Vagina (tissue), 2 donors: ENCODE data around the gene PROZ. TPM values are rescaled to one million over a fixed set of nuclear protein-coding genes. Genes with fewer than 3 reads are reported as not detected.

Experiments
- DNase-seq, 2 donors: peaks; one replicate each; pipeline ENCODE4 v3.0.0-alpha.2; 2017; ENCODE audit errors: extremely low spot score in 2 of 2
- H3K27ac ChIP-seq: fragments of 200-600 bp; sonication (generic); one replicate; pipeline ENCODE4 v1.5.1; 2019
- H3K27me3 ChIP-seq: fragments of 200-600 bp; sonication (generic); one replicate; pipeline ENCODE4 v1.5.1; 2019
- H3K36me3 ChIP-seq, 2 donors: fragments of 200-600 bp; sonication (generic); one replicate each; pipeline ENCODE4 v1.5.1; 2017 to 2019
- H3K4me1 ChIP-seq: fragments of 200-600 bp; sonication (generic); one replicate; pipeline ENCODE4 v1.5.1; 2019
- H3K4me3 ChIP-seq, 2 donors: fragments of 200-600 bp; sonication (generic); 1 replicate in 1 of 2; 2 replicates in 1 of 2; pipeline ENCODE4 v1.5.1; 2016 to 2019
- H3K9me3 ChIP-seq: fragments of 200-600 bp; sonication (generic); one replicate; pipeline ENCODE4 v1.5.1; 2019
- CTCF ChIP-seq, 3 experiments: fragments of 450-650 bp in 2 of 3; fragments of 200-600 bp in 1 of 3; sonication (generic) in 1 of 3; IDR thresholded peaks; one replicate each; pipeline ENCODE4 v1.5.1; 2017 to 2019; ENCODE audit warnings: antibody characterized with exemption in 3 of 3, mild to moderate bottlenecking in 2 of 3, moderate library complexity in 2 of 3
- POLR2A ChIP-seq, 2 donors: fragments of 450-650 bp; IDR thresholded peaks; one replicate each; pipeline ENCODE4 v1.6.1; 2017; ENCODE audit warnings: antibody characterized with exemption in 2 of 2, mild to moderate bottlenecking in 2 of 2, moderate library complexity in 2 of 2
- POLR2AphosphoS5 ChIP-seq, 2 donors: sonication (generic); formaldehyde crosslinking; IDR thresholded peaks; one replicate each; pipeline ENCODE4 v1.9.0; 2017; ENCODE audit warnings: antibody characterized with exemption in 2 of 2, mild to moderate bottlenecking in 2 of 2, low read depth in 1 of 2; ENCODE audit not compliant: insufficient read depth in 1 of 2
- intact Hi-C: fragments of 100-400 bp; cut with DNase I; formaldehyde crosslinking; loops from one replicate; pipeline ENCODE4 v1.15.1; 2023
- total RNA-seq: library from RNA; depleted of rRNA; stranded (reverse); fragments of >200 nt; gene quantifications from one replicate; pipeline ENCODE4 v1.2.3, GENCODE V29; 2016

PROZ gene
- total RNA-seq, 1 donor from 2014 or later: not detected

- H3K27me3 ChIP-seq: no peaks in the 10 kb centered on the region
- H3K27ac ChIP-seq: no peak overlapping the region
- no peak for DNase-seq
- H3K36me3 ChIP-seq: peaks cover 0 to 8% of the 10 kb centered on the region in 2 donors
- H3K4me1 ChIP-seq: no peaks in the 10 kb centered on the region
- TF ChIP-seq CTCF (IDR thresholded peaks at IDR 0.05): no peak
- no peak for TF ChIP-seq POLR2AphosphoS5 (IDR thresholded peaks at IDR 0.05; ENCODE audit: insufficient read depth in 1 of 2, low read depth in 1 of 2)
- no peak for TF ChIP-seq POLR2A (IDR thresholded peaks at IDR 0.05)
- no peak overlapping the region for H3K4me3 ChIP-seq
- intact Hi-C loops: no loop called here
- no peaks in the 10 kb centered on the region for H3K9me3 ChIP-seq
Observed at GRCh38 chr13:113168211-113168610, 9.8 kb downstream of the PROZ start.

GRCh38 chr13:113169277-113170272 lies 11.1 kb downstream of the PROZ start:
- Histone ChIP-seq H3K4me3 (no peak overlapping the region), H3K4me1 (no peaks in the 10 kb centered on the region), H3K27ac (no peak overlapping the region), H3K27me3 (no peaks in the 10 kb centered on the region), H3K36me3 (peaks cover 0 to 8% of the 10 kb centered on the region in 2 donors), H3K9me3 (no peaks in the 10 kb centered on the region)
- no peak for DNase-seq
- no peak for TF ChIP-seq POLR2AphosphoS5 (IDR thresholded peaks at IDR 0.05; ENCODE audit: insufficient read depth in 1 of 2, low read depth in 1 of 2)
- TF ChIP-seq POLR2A (IDR thresholded peaks at IDR 0.05): no peak
- TF ChIP-seq CTCF (IDR thresholded peaks at IDR 0.05): no peak
- intact Hi-C loops: no loop called here

GRCh38 chr13:113170511-113170910 lies 12.1 kb downstream of the PROZ start:
- DNase-seq: no peak
- TF ChIP-seq POLR2A (IDR thresholded peaks at IDR 0.05) (no peak), CTCF (IDR thresholded peaks at IDR 0.05) (no peak), POLR2AphosphoS5 (IDR thresholded peaks at IDR 0.05; ENCODE audit: insufficient read depth in 1 of 2, low read depth in 1 of 2) (no peak)
- H3K9me3 ChIP-seq: no peaks in the 10 kb centered on the region
- H3K4me1 ChIP-seq: no peaks in the 10 kb centered on the region
- H3K27me3 ChIP-seq: no peaks in the 10 kb centered on the region
- H3K4me3 ChIP-seq: no peak overlapping the region
- H3K36me3 ChIP-seq: peaks cover 0 to 11% of the 10 kb centered on the region in 2 donors
- intact Hi-C loops: no loop called here
- H3K27ac ChIP-seq: no peak overlapping the region

GRCh38 chr13:113171250-113172125 lies 13.0 kb downstream of the PROZ start:
- no peaks in the 10 kb centered on the region for H3K27me3 ChIP-seq
- TF ChIP-seq POLR2AphosphoS5 (IDR thresholded peaks at IDR 0.05; ENCODE audit: insufficient read depth in 1 of 2, low read depth in 1 of 2): no peak
- TF ChIP-seq POLR2A (IDR thresholded peaks at IDR 0.05): no peak
- H3K27ac ChIP-seq: no peak overlapping the region
- H3K4me1 ChIP-seq: no peaks in the 10 kb centered on the region
- DNase-seq: no peak
- no peak overlapping the region for H3K4me3 ChIP-seq
- H3K9me3 ChIP-seq: no peaks in the 10 kb centered on the region
- intact Hi-C loops: no loop called here
- peaks cover 0 to 19% of the 10 kb centered on the region in 2 donors for H3K36me3 ChIP-seq

- Histone ChIP-seq H3K36me3 (peaks cover 0 to 29% of the 10 kb centered on the region in 2 donors), H3K9me3 (no peaks in the 10 kb centered on the region), H3K4me3 (no peak overlapping the region), H3K4me1 (no peaks in the 10 kb centered on the region), H3K27ac (no peak overlapping the region), H3K27me3 (no peaks in the 10 kb centered on the region)
- no peak for DNase-seq
- TF ChIP-seq POLR2A (IDR thresholded peaks at IDR 0.05): no peak
- TF ChIP-seq CTCF (IDR thresholded peaks at IDR 0.05): no peak
- no peak for TF ChIP-seq POLR2AphosphoS5 (IDR thresholded peaks at IDR 0.05; ENCODE audit: insufficient read depth in 1 of 2, low read depth in 1 of 2)
- intact Hi-C loops: no loop called here
Observed at GRCh38 chr13:113172419-113172926, 14.0 kb downstream of the PROZ start.
